Activated B cell treated with CpG ODN at 0.5 μM for 24 hours (primary cell): ENCODE data around the gene CDC14B. TPM values are rescaled to one million over a fixed set of nuclear protein-coding genes. Genes with fewer than 3 reads are reported as not detected.
A peak's percentile ranks its signal among the peaks of the same experiment; 100 is the strongest.

Experiments used
- ATAC-seq: fragments of 200-7000 bp; cut with Tn5 transposase; one replicate; pipeline ENCODE4 v1.10.0; 2021; ENCODE audit warnings: low read depth, mild to moderate bottlenecking, moderate library complexity
- CTCF ChIA-PET: fragments of 350-600 bp; sonication (Branson Sonifier 250); formaldehyde crosslinking; loops from one replicate; lab custom pipeline; 2021; ENCODE audit warnings: antibody characterized with exemption; lab: Charles Lee
- POLR2A ChIA-PET: fragments of 350-600 bp; sonication (Branson Sonifier 250); formaldehyde crosslinking; loops from one replicate; lab custom pipeline; 2021; ENCODE audit warnings: antibody characterized with exemption; lab: Charles Lee
- DNase-seq: peaks from one replicate; pipeline ENCODE4 v3.0.0; 2022
- H3K27ac Mint-ChIP-seq: one replicate; pipeline ENCODE4 v1.8.0; 2020; ENCODE audit warnings: mixed read lengths
- H3K27me3 Mint-ChIP-seq: one replicate; pipeline ENCODE4 v1.8.0; 2021; ENCODE audit warnings: mixed read lengths
- H3K36me3 Mint-ChIP-seq: one replicate; pipeline ENCODE4 v1.8.0; 2021; ENCODE audit warnings: low read depth, mixed read lengths
- H3K4me1 Mint-ChIP-seq: one replicate; pipeline ENCODE4 v1.8.0; 2021; ENCODE audit warnings: mixed read lengths
- H3K4me3 Mint-ChIP-seq: one replicate; pipeline ENCODE4 v1.8.0; 2020; ENCODE audit warnings: mild to moderate bottlenecking, mixed read lengths
- H3K9me3 Mint-ChIP-seq: one replicate; pipeline ENCODE4 v1.8.0; 2020; ENCODE audit warnings: mixed read lengths
- intact Hi-C: fragments of 100-400 bp; cut with micrococcal nuclease; formaldehyde crosslinking; loops from one replicate; pipeline ENCODE4 v1.15.1; 2024
- total RNA-seq: library from RNA; stranded (reverse); gene quantifications from 2 replicates; pipeline ENCODE4 v1.2.3, GENCODE V29; 2022
- TF ChIP-seq, protein P1 (sequence below): fragments of 200-600 bp; IDR thresholded peaks from one replicate; pipeline ENCODE4 v1.8.0; 2022; ENCODE audit warnings: antibody characterized with exemption, mild to moderate bottlenecking

CDC14B gene
- total RNA-seq, 1 donor from 2014 or later: 2.5 TPM

DNA sequence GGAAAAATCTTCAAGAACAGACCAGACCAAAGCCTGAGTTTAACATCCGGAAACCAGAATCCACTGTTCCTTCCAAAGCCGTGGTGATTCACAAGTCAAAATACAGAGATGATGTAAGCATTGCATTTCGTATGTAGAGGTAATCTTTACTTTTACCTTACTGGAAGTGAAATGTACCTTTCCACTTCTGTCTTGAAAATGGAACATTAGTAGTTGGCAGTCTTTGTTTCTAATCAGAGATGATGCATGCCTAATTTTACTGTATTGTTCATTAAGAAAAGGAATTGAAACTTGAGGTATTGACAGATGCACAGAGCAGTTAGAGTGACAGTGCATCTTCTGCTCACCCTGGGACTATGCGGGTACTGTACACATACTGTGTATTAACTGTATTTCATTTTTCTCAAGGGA is 135.1 kb downstream of the CDC14B start:
- intact Hi-C loops: loop anchor here (1.0 to 5.0 kb wide), 2 partner anchors 66 to 83 kb away; partner anchors contain the start of gene ZNF367
- H3K9me3 Mint-ChIP-seq: no peaks in the 10 kb centered on the region
- H3K27ac Mint-ChIP-seq: peak overlapping the region; percentile 75
- peaks cover 30% of the 10 kb centered on the region for H3K36me3 Mint-ChIP-seq
- no peaks in the 10 kb centered on the region for H3K27me3 Mint-ChIP-seq
- POLR2A ChIA-PET: no interaction called here
- TF ChIP-seq, protein P1, sequence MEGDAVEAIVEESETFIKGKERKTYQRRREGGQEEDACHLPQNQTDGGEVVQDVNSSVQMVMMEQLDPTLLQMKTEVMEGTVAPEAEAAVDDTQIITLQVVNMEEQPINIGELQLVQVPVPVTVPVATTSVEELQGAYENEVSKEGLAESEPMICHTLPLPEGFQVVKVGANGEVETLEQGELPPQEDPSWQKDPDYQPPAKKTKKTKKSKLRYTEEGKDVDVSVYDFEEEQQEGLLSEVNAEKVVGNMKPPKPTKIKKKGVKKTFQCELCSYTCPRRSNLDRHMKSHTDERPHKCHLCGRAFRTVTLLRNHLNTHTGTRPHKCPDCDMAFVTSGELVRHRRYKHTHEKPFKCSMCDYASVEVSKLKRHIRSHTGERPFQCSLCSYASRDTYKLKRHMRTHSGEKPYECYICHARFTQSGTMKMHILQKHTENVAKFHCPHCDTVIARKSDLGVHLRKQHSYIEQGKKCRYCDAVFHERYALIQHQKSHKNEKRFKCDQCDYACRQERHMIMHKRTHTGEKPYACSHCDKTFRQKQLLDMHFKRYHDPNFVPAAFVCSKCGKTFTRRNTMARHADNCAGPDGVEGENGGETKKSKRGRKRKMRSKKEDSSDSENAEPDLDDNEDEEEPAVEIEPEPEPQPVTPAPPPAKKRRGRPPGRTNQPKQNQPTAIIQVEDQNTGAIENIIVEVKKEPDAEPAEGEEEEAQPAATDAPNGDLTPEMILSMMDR: no peak
- ATAC-seq: peak; percentile 88
- peaks cover 20% of the 10 kb centered on the region for H3K4me1 Mint-ChIP-seq
- no peak overlapping the region for H3K4me3 Mint-ChIP-seq
- CTCF ChIA-PET: no interaction called here
- DNase-seq: no peak

DNA sequence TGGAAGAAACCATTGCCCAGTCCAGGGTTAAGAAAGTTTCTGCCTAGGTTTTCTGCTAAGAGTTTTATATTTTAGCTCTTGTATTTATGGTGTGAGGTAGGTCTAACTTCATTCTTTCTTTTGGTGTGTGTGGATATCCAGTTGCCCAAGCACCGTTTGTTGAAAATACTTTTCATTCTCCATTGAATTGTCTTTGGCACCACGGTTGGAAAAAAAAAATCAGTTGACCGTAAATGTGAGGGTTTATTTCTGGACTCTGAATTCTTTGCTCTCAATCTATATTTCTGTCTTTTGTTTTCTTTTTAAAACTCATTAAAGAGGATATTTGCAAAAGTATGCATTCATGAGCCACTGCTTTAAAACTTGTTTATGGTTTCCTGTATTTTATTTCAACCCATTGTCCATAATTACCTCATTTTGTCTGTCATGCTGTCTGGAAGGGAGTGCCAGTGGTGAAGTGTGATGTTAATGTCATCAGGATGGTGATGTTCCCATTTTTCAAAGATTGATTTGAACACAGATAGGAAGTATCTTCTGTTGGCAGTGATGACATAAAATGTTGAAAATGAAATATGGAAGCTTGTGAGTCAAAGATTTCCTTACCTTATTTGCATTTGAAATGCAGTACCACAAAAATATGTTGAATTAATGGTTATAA is 135.8 kb downstream of the CDC14B start:
- H3K27ac Mint-ChIP-seq: no peak overlapping the region
- intact Hi-C loops: loop anchor here (1.0 to 5.0 kb wide), 2 partner anchors 66 to 83 kb away; partner anchors contain the start of gene ZNF367
- TF ChIP-seq, protein P1: no peak
- no peak for DNase-seq
- POLR2A ChIA-PET: no interaction called here
- no peak for ATAC-seq
- peaks cover 22% of the 10 kb centered on the region for H3K4me1 Mint-ChIP-seq
- H3K9me3 Mint-ChIP-seq: no peaks in the 10 kb centered on the region
- CTCF ChIA-PET: no interaction called here
- H3K36me3 Mint-ChIP-seq: peaks cover 25% of the 10 kb centered on the region
- H3K27me3 Mint-ChIP-seq: no peaks in the 10 kb centered on the region
- no peak overlapping the region for H3K4me3 Mint-ChIP-seq

DNA sequence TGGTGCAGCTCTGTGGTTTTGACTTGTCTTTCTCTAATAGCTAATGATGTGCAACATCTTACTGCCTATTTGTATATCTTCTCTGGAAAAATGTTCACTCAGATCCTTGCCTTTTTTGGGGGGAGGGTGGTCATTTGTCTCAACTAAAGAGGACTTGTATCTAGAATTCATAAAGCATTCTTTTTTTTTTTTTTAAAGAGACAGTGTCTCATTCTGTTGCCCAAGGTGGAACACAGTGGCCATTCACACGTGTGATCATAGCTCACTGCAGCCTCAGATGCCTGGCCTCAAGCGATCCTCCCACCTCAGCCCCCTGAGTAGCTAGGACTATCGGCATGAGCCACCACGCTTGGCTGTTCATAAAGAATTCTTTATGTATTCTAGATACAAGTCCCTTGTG is 136.4 kb downstream of the CDC14B start:
- ChIA-PET POLR2A (no interaction called here), CTCF (interaction anchor here (0.6 kb wide), 1 partner anchor 24 kb away, joined by 4 read pairs; no protein-coding TSS in a partner anchor)
- H3K27me3 Mint-ChIP-seq: no peaks in the 10 kb centered on the region
- H3K4me3 Mint-ChIP-seq: no peak overlapping the region
- no peaks in the 10 kb centered on the region for H3K9me3 Mint-ChIP-seq
- H3K4me1 Mint-ChIP-seq: peaks cover 28% of the 10 kb centered on the region
- no peak for ATAC-seq
- H3K27ac Mint-ChIP-seq: no peak overlapping the region
- H3K36me3 Mint-ChIP-seq: peaks cover 20% of the 10 kb centered on the region
- DNase-seq: no peak
- TF ChIP-seq, protein P1: no peak
- intact Hi-C loops: loop anchor here (5.0 kb wide), 1 partner anchor 84 kb away; no protein-coding TSS in a partner anchor

DNA sequence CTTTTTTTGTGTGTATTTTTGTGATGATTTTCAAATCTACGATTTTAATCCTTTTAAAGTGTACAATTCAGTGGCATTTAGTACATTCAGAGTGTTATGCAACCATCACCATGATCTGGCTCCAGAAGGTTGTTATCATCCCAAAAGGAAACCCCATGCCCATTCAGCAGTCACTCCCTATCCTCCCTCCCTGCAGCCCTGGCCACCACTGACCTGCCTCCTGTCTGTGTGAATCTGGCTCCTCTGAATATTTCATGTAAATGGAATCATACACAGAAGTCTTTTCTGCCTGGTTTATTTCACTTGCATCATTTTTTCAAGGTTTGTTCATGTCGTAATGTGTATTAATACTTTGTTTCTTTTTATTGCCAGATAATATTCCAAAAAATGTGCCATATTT is 137.2 kb downstream of the CDC14B start:
- H3K27ac Mint-ChIP-seq: no peak overlapping the region
- CTCF ChIA-PET: interaction anchor here (0.6 kb wide), 1 partner anchor 25 kb away, joined by 4 read pairs; no protein-coding TSS in a partner anchor
- intact Hi-C loops: loop anchor here (5.0 kb wide), 1 partner anchor 85 kb away; no protein-coding TSS in a partner anchor
- TF ChIP-seq, protein P1: no peak
- POLR2A ChIA-PET: no interaction called here
- H3K9me3 Mint-ChIP-seq: no peaks in the 10 kb centered on the region
- DNase-seq (no peak), ATAC-seq (no peak)
- H3K27me3 Mint-ChIP-seq: no peaks in the 10 kb centered on the region
- H3K4me1 Mint-ChIP-seq: peaks cover 28% of the 10 kb centered on the region
- H3K36me3 Mint-ChIP-seq: peaks cover 16% of the 10 kb centered on the region
- H3K4me3 Mint-ChIP-seq: no peak overlapping the region

DNA sequence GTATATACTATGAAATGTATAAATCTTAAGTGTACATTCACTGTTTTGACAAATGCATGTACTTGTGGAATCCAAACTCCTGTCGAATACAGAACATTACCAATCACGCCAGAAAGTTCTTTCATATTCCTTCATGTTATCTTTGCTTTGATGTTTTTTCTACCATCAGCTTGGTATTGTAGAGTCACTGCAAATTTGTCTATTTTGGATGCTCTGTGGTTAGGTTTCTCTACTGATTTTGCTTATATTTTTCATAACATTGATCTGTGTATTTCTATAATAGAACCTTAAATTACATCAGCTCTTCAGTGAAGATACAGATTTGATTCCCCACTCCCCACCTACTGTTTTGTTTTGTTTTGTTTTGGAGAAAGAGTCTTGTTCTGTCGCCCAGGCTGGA is 138.9 kb downstream of the CDC14B start:
- peaks cover 10% of the 10 kb centered on the region for H3K36me3 Mint-ChIP-seq
- no peak overlapping the region for H3K4me3 Mint-ChIP-seq
- H3K27me3 Mint-ChIP-seq: no peaks in the 10 kb centered on the region
- no peak for DNase-seq
- ATAC-seq: no peak
- intact Hi-C loops: loop anchor here (5.0 kb wide), 1 partner anchor 87 kb away; no protein-coding TSS in a partner anchor
- CTCF ChIA-PET: no interaction called here
- TF ChIP-seq, protein P1: no peak
- POLR2A ChIA-PET: no interaction called here
- no peaks in the 10 kb centered on the region for H3K9me3 Mint-ChIP-seq
- peaks cover 27% of the 10 kb centered on the region for H3K4me1 Mint-ChIP-seq
- no peak overlapping the region for H3K27ac Mint-ChIP-seq
